Stimulated activated CD8-positive, alpha-beta memory T cell treated with anti-CD3 and anti-CD28 coated beads, Interleukin-7, amount 100 ng/mL, for 48 hours (primary cell): ENCODE measurements around the gene PTPRE.

Experiments
- DNase-seq, 2 donors: peaks; one replicate each; pipeline ENCODE4 v3.0.0-alpha.2; 2020; ENCODE audit warnings: low read depth in 1 of 2; ENCODE audit errors: extremely low read depth in 1 of 2

Gene PTPRE

DNA sequence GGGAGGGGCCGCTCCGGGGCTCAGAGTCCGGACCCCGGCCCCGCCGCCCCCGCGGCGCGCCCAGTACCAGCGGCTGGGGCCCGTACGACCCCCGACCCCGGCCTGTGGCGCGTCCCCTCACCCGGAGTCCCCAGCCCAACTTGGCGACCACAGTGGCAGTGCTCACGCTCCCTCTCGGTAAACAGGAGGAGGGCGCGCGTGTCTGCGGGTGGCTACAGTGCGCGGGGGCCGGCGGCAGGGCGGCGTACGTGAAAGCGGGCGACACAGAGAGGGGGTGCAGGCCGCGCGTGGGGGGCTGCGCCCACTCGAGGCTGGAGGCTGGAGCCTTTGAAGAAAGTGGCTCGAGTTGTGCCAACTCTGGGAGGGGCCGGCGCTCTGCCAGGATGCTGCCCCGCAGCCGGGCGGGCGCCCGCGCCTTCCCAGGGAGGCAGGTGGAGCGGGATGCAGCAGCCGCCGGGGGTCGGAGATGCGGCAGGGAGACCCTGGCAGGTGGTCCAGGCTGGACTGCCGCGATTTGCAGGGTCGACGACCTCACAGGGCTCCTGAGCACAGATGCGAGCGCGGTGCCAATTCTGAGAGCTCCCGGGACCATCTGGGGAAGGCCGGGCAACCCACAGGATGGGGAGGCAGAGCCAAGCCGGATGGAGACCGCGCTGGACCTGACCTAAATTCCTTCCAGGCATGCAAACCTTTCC lies 655 bp downstream of the PTPRE start:
- no peak for DNase-seq

- no peak for DNase-seq
Observed at GRCh38 chr10:127908106-127908958, 1.4 kb downstream of the PTPRE start.

- no peak for DNase-seq
Observed at GRCh38 chr10:127908959-127909267, 2.0 kb downstream of the PTPRE start.

- no peak for DNase-seq
Observed at GRCh38 chr10:127909716-127910463, 3.0 kb downstream of the PTPRE start.

GRCh38 chr10:127910464-127910770 lies 3.5 kb downstream of the PTPRE start:
- DNase-seq = no peak

DNA sequence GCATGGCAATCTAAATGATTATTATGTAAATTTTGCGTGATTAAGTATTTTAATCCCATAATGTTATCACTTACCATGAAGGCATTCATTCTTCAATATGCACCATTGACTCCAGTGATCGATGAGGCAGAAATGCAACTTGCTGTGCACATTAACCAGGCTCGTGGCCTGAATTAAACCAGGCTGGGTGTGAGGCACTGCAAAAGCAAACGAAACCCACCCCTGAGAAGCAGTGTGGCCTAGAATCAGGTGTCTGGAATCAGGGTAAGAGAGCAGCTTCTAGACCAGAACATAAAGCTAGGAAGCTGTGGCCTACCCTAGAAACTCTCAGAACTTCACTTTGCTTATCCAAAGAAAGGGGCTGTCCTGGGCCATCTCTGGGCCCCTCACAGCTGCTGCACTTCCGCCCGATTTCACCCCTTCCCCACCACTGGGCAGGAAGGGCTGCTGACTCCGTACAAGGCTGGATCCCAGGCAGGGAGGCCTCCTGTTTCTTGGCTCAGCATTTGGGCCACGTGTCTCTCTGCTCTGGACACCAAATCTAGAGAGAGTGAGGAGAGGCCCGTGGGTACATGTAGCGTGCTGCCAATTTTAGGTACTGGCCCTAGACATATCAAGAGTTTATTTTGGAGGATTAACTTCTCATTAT lies 4.4 kb downstream of the PTPRE start:
- DNase-seq = no peak

DNA sequence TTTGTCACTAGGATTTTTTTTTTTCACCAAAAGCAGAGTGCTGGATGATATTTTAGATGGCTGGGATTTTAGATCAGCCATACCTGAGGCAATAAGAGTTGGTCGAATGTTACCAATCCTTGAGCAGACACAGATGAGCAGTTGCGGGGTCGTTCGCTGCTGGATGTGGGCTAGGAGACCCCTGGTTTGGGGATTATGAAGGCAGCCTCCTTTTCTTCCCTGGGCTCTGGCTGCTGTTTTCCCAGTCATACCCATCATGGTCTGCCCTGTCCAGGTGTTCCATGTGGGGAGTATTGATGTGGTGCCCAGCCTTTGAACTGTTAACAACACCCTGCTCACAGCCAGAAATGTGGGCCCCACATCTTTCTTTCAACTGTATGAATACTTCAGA lies 5.0 kb downstream of the PTPRE start:
- no peak for DNase-seq

- no peak for DNase-seq
Observed at GRCh38 chr10:127912607-127913367, 5.9 kb downstream of the PTPRE start.

DNA sequence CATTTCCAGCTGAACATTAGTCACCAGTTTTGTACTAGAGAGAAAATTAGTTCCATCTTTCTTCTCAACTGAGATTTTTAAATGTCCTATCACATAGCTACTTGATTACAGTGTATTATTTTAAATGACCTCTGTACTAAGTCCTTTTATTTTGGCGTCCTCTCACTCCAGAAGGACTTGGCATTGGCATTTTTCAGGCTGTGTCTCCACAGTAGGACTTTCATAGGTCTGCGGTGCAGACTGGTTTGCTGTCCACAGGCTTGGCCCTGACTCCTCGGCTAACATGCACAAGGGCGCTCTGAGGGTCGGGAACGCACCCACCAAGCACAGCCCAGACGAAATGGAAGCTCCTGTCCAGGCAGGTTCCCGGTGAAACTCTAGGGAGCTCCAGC lies 6.5 kb downstream of the PTPRE start:
- DNase-seq = no peak

- no peak for DNase-seq
Observed at GRCh38 chr10:127915324-127915723, 8.4 kb downstream of the PTPRE start.

- no peak for DNase-seq
Observed at GRCh38 chr10:127916826-127917225, 9.9 kb downstream of the PTPRE start.

DNA sequence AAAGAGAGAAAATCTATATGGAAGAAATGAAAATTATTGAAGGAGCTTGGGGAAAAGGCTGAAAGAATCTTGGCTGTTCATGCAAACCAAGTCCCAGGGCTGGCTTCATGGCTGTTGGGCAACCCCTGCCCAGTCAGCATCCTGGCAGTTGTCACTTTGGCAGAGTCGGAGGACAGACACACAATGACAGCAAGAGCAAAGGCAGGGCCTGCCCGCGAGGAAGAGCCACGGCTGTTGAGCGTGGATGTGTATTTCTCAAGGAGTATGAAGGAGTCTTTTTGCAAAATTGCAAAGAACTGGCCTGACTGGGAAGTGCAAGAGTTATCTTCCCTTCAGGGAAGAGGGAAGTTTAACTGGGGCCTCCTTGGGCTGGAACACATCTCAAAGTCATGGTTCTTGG lies 11.7 kb downstream of the PTPRE start:
- DNase-seq = no peak

DNA sequence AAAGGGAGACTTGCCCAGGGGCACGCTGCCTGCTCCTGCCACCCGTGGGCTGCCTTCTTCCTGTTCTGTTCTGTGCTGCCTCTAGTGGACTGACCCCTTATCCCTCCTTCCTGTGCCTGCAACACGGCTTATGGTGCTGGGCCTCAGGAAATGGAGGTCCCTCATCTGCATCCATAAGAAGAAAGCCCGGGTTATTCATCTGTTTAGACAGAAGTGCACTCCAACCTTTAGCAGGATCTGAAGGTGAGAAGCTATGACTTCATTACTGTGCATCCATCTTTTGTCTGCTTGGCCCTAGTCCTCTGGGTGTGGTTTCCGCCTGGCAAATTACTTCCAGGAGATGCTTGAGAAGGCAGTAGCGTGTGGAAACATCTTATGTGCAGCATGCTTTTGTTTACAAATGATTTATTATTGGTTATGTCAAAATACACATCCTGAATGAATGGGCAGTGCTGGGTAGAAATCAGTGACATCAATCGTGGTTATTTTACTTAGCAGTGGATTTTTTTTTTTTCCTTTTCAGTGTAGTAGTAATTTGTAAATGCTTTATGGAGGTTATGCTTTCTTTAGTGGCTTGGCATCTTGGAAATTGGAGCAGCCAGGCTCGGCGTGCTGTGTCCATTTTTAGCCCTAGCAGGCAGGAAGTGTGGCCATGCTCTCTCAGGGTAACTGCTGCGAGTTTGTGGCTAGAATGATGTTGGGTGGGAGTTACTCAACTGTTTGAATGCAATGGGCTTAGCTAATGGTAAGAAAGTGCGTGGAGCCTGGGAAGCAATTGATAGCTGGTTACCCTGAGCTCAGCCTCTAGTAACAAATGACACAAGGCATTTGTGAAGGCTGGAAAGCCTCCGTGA lies 12.7 kb downstream of the PTPRE start:
- DNase-seq = no peak

GRCh38 chr10:127920306-127921074 lies 13.6 kb downstream of the PTPRE start:
- DNase-seq = no peak

- DNase-seq = no peak
Observed at GRCh38 chr10:127921075-127921752, 14.3 kb downstream of the PTPRE start.

DNA sequence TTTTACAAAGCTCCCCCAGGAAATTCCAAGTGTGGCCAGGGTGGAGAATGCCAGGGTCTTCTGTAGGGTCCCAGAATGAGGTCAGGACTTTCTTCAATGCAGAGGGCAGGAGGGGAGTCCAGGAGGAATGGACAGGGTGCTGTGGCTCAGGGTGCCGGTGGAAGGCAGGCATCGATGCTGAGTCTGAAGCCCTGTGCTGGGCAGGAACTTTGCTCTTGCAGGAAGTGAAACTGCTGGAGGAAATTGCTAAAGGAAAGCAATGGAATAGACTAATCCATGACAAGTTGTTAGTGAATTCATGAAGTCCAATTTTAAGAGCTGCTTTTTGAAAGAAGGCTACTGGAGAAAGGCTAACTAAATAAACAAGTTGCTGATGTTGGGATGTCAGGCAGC lies 14.8 kb downstream of the PTPRE start:
- DNase-seq = no peak

GRCh38 chr10:127922206-127922605 lies 15.3 kb downstream of the PTPRE start:
- no peak for DNase-seq

DNA sequence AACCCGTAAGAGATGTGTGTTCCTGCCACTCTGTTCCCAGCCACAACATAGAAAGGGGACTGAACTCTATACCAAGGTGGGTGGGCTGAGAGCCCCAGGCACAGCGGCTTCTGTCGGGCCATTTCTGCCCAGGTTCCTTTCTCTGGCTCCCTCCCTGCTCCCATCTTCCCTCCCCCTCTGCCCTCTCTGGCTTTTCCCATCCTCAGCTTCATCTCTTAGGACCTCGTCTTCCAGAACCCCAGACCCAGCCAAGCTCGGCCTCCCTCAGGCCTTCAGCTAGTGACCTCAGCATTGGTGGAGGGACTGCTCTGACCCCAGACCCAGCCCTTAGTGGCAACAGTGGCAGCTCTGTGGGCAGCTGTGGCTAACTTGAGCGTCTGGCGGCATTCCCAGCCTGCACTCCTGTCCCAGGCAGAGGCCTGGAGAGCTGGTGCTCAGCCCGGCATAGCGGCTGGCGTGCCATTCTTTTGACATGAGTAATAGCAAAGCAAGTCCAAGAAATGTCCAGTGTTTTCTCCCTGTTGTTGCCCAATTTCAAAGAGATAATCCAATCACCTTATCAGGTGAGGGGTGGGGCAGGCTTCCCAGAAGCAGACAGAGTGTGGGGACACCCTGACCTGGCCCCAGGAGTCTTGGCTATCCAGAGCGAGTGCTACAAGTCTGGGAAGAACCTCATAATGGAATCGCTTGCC lies 15.9 kb downstream of the PTPRE start:
- DNase-seq = no peak
